GM12892 (cell line): Measurements from ENCODE around the gene WBP4.
"Not testable (repeated sequence)": the region's sequence is repeated elsewhere in the genome, so short reads cannot be mapped to it uniquely, and the experiment has no call there.

Experiments
- DNase-seq: peaks from one replicate; pipeline ENCODE4 v3.0.0; 2011; ENCODE audit not compliant: insufficient read length
- FAIRE-seq: peaks from 2 replicates; lab custom pipeline; 2011; peaks lifted over from hg19 to GRCh38; lab: Jason Lieb, UNC
- POLR2A ChIP-seq: IDR thresholded peaks from 2 replicates; pipeline ENCODE4 v1.6.1; 2011; ENCODE audit warnings: low read depth, low read length, control low read depth
- POLR2AphosphoS5 ChIP-seq: IDR thresholded peaks from 2 replicates; pipeline ENCODE4 v1.6.1; 2011; ENCODE audit warnings: low read depth, low read length, control low read depth
- TAF1 ChIP-seq: IDR thresholded peaks from 2 replicates; pipeline ENCODE4 v1.6.1; 2011; ENCODE audit warnings: low read depth, mild to moderate bottlenecking, control low read depth, low read length, borderline replicate concordance

Gene WBP4

DNA sequence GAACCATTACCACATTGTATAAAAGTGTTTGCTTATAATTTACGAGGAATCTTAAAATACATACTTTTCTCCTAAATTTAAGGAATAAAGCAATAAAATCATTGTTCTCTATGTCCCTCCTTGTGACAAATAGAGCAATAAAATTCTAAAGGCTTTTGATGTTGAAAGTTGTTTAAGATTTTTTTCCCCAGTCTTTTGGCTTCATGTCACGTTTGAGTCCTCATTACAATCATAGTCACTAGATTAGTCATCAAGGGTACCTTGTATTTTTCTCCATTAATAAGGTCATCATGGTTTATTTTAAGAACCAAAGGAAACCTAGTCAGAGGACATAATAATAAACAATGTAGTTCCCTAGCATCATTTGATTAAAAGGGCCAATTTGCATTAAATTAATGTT is 3.2 kb downstream of the WBP4 start:
- DNase-seq (no peak), FAIRE-seq (peak; percentile 53)
- TF ChIP-seq POLR2AphosphoS5 (no peak), POLR2A (no peak), TAF1 (no peak)

GRCh38 chr13:41065078-41065477 is 3.8 kb downstream of the WBP4 start:
- FAIRE-seq (no peak), DNase-seq (no peak)
- TF ChIP-seq POLR2AphosphoS5 = no peak
- no peak for TF ChIP-seq POLR2A
- no peak for TF ChIP-seq TAF1

DNA sequence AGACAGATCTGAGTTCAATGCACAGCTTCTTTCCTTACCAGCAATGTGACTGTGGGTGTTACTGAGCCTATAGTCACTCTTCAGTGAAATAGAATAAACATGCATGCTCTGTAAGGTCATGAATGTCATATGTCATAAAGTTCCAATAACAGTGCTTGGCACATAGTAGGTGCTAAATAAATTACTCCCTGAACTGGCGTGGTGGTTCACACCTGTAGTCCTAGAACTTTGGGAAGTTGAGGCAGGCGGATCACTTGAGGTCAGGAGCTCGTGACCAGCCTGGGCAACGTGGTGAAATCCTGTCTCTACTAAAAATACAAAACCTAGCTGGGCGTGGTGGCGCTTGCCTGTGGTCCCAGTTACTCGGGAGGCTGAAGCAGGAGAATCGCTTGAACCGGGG is 13.2 kb downstream of the WBP4 start:
- no peak for FAIRE-seq
- no peak for DNase-seq
- no peak for TF ChIP-seq POLR2A
- TF ChIP-seq POLR2AphosphoS5 = no peak
- no peak for TF ChIP-seq TAF1

GRCh38 chr13:41075034-41075433 is 13.7 kb downstream of the WBP4 start:
- FAIRE-seq = no peak
- no peak for DNase-seq
- TF ChIP-seq POLR2A = no peak
- TF ChIP-seq POLR2AphosphoS5 = no peak
- TF ChIP-seq TAF1 = no peak

- no peak for FAIRE-seq
- DNase-seq = no peak
- no peak for TF ChIP-seq POLR2AphosphoS5
- TF ChIP-seq POLR2A = no peak
- TF ChIP-seq TAF1 = no peak
Observed at GRCh38 chr13:41075485-41075884, 14.2 kb downstream of the WBP4 start.

DNA sequence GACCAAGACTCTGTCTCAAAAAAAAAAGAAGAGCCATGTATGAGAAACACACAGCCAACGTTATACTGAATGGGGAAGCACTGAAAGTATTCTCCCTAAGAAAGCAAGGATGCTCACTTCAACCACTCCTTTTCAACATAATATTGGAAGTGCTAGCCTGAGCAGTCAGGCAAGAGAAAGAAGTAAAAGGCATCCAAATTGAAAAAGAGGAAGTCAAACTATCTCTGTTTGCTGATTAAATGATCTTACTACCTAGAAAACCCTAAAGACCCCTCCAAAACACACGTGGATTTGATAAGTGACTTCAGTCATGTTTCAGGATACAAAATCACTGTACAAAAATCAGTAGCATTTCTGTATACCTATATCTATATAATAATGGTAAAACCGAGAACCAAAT is 16.2 kb downstream of the WBP4 start:
- no peak for TF ChIP-seq POLR2A
- no peak for TF ChIP-seq TAF1
- no peak for TF ChIP-seq POLR2AphosphoS5
- DNase-seq = no peak
- FAIRE-seq = no peak

DNA sequence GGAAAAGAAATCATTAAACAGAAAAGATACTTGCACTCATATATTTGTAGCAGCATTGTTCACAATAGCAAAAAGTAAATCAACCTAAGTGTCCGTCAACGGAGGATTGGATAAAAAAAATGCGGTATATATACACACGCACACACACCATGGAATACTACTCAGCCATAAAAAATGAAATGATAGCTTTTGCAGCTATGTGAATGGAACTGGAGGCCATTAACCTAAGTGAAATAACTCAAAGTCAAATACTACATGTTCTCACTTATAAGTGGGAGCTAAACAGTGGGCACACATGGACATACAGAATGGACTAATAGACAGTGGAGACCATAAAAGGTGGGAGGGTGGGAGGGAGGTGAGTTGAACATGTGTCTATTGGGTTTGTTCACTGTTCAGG is 18.4 kb downstream of the WBP4 start:
- no peak for FAIRE-seq
- DNase-seq = no peak
- TF ChIP-seq TAF1 (no peak), POLR2A (no peak), POLR2AphosphoS5 (no peak)

GRCh38 chr13:41085961-41086585 is 24.8 kb downstream of the WBP4 start:
- FAIRE-seq (no peak), DNase-seq (no peak)

DNA sequence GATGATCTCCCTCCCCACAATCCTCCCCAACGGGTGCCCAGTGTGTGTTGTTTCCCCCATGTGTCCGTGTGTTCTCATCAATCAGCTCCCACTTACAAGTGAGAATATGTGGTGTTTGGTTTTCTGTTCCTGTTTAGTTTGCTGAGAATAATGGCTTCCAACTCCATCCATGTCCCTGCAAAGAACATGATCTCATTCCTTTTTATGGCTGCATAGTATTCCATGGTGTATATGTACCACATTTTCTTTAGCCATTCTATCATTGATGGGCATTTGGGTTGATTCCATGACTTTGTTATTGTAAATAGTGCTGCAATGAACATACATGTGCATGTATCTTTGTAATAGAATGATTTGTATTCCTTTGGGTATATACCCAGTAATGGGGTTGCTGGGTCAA is 34.4 kb downstream of the WBP4 start:
- FAIRE-seq, DNase-seq: not testable (repeated sequence)

More at GRCh38 chr13:41085961-41086585, 24.8 kb downstream of the WBP4 start:
- no peak for TF ChIP-seq POLR2AphosphoS5
- TF ChIP-seq TAF1 = no peak
- TF ChIP-seq POLR2A = no peak

DNA sequence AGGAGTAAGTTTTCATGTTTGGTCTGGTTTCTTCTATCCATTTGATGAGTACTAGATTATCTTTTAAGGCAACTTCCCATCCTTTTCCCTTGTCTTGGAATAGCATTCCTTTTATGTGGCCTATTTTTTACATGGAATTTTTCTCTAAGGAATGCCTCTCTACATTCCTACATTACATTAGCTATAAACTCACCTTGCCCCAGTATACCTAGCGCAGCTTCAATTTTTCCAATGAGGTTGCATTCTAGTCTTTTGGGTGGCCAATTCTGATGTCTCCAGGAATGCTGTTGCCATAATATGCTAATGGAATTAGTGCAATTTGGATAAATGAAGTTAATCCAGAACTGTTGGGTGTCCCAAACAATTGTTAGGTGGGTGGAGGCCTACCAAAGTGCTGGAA is 37.5 kb downstream of the WBP4 start:
- TF ChIP-seq TAF1 (no peak), POLR2AphosphoS5 (no peak), POLR2A (no peak)
- FAIRE-seq (no peak), DNase-seq (no peak)

DNA sequence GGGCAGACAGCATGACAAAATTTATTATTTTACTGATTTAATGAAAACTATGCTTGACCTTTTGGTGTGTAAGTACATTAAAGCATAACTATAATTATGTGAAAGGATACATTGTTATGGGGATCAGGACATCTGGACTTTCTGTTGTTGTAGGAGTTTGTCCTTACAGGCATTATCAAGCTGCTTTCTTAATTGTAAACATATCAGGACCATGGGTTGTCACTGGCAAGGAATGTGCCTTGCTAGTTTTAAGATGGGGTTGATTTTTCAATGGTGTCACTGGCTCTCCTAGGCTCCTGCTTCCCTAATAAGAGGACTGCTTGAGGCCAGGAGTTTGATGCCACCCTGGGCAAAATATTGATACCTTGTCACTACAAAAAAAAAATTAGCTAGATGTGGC is 38.7 kb downstream of the WBP4 start:
- TF ChIP-seq TAF1 (no peak), POLR2A (no peak), POLR2AphosphoS5 (no peak)
- no peak for FAIRE-seq
- no peak for DNase-seq

- no peak for DNase-seq
- no peak for FAIRE-seq
- no peak for TF ChIP-seq POLR2A
- TF ChIP-seq TAF1 = no peak
- TF ChIP-seq POLR2AphosphoS5 = no peak
Observed at GRCh38 chr13:41107104-41107571, 45.8 kb downstream of the WBP4 start.
